Islet precursor cell (in vitro differentiated cells): ENCODE results near the gene ZNF791.
"Not testable (repeated sequence)": the region's sequence is repeated elsewhere in the genome, so short reads cannot be mapped to it uniquely, and the experiment has no call there.

Experiments used
- DNase-seq: peaks from one replicate; pipeline ENCODE4 v3.0.0-alpha.2; 2018

The ZNF791 gene

GRCh38 chr19:12610540-12611360 lies at the start of gene ZNF791, which contains the start of gene ZNF490:
Gene ZNF791, plus strand, starts transcription at chr19:12610920. Its CDS starts 160 bp downstream, at chr19:12611080.
Gene ZNF490, minus strand, starts transcription at chr19:12610813. Its CDS starts 133 bp downstream, at chr19:12610680.
- DNase-seq, result peak; percentile 99

- DNase-seq, result peak; percentile 93
Measured at GRCh38 chr19:12564016-12564664, 46.6 kb upstream of the ZNF791 start.

- DNase-seq, result not testable (repeated sequence)
Measured at GRCh38 chr19:12566380-12566779, 44.3 kb upstream of the ZNF791 start.

DNA sequence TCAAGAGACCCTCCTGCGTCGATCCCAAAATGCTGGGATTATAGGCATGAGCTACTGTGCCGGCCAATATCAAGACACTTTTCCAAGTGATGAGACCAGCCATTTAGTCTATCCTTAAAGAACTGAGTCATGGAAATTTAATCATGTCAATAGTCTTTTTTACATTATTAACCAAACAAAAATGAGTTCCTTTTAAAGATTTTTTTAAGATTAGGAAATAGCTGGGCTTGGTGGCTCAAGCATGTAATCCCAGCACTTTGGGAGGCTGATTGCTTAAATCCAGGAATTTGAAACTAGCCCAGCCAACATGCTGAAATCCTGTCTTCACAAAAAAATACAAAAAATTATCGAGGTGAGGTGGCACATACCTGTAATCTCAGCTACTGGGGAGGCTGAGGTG lies 42.8 kb upstream of the ZNF791 start:
- no peak for DNase-seq

DNA sequence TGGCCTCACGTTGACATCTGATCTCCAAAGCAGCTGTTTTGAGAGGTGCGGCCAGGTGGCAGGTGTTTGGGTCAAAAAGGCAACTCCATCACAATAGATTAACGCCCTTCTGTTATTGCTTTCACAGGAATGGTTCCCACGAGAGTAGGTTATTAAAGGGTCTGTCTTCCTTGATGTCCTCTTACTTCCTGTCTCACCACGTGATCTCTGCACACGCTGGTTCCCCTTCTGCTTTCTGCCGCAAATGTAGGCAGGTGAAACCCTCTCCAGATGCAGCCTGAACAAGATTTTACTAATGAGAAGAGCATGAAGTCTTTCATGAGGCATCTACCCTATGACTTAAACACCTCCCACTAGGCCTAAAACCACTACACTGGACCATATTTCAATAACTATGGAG lies 36.7 kb upstream of the ZNF791 start:
- DNase-seq, result no peak

DNA sequence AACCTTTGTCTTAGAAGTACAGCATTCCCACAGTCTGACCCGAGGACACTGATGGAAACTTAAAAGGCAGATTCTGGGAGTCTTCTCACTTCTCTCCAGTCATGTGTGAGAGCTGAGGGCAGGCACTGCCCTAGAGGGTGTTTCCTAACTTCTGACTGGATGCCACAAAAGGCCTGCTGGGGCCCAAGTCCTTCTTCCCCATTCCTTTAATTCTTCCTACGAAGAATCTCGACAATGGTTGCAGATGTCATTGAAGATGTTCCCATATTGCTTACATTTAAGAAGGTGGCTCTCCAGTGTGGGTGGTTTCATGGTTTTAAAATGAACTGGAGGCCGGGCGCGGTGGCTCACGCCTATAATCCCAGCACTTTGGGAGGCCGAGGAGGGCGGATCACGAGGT lies 32.1 kb upstream of the ZNF791 start:
- no peak for DNase-seq

GRCh38 chr19:12580180-12580694 lies 30.5 kb upstream of the ZNF791 start:
- DNase-seq, result no peak

DNA sequence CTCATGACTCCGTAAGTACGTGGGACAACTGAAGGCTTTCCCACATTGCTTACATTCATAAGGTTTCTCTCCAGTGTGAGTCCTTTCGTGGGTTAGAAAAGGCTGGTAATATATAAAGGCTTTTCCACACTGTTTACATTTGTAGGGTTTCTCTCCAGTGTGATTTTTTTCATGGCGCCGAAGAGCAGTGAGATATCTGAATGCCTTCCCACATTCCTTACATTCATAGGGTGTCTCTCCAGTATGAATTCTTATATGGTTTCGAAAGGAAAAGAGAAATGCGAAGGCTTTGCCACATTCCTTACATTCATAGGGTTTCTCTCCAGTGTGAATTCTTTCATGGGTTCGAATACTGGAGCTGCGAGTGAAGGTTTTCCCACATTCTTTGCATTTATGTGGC lies 29.6 kb upstream of the ZNF791 start:
- no peak for DNase-seq

DNA sequence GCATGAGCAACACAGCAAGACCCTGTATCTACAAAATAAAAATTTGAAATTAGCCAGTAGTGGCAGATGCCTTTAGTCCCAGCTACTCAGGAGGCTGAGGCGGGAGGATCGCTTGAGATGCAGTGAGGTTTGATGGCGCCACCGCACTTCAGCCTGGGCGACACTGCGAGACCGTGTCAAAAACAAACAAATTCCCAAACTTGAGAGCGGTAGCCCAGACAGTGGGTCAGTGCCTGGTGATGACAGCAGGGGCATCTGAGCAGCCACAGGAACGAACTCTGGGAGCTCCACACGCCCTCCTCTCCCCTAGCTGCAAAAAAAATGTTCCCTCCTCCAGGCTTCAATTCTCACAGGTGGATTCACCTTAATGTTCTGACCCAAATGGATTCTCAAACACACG lies 14.2 kb upstream of the ZNF791 start:
- DNase-seq, result no peak

DNA sequence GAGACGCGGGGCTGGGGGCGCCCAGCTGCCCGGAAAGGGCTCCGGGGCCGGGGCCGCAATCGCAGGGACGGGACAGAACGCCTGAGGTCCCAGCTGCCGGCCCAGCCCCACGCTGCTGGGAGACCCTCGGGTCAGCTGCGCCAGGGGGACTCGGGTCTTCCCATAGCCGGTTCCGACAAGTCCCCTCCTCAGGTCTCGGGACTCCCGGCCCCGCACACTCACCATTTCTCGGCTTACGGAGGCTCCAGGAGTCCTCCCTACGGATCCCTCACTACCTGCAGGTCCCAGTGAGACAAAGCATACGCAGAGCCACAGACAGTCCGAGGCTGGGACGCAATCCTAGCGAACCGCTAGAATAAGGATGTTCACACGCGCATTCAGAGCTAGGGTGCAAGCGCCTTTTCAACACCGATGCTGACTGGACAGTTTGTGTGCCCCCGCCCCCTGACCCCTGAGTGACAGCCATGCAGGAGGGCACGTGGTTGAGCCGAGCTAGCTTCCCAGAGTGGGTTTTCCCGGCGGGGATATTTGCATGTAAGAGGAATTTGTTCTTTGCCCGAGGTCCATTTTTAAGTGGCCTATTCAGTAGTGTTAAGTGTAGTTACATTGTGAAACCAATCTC lies 13.7 kb upstream of the ZNF791 start:
- DNase-seq, result no peak

DNA sequence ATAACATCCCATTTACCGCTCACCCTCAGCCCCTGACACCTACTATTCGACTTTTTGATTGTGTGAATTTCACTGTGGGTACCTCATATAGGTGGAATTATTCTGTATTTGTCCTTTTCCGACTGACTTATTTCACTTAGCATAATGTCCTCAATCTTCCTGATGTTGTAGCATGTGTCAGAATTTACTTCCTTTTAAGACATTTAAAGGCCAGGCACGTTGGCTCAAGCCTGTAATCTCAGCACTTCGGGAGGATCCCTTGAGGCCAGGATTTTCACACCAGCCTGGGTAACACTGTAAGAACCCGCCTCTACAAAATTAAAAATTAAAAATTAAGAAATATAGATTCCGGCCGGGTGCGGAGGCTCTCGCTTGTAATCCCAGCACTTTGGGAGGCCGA lies 13.1 kb upstream of the ZNF791 start:
- no peak for DNase-seq

DNA sequence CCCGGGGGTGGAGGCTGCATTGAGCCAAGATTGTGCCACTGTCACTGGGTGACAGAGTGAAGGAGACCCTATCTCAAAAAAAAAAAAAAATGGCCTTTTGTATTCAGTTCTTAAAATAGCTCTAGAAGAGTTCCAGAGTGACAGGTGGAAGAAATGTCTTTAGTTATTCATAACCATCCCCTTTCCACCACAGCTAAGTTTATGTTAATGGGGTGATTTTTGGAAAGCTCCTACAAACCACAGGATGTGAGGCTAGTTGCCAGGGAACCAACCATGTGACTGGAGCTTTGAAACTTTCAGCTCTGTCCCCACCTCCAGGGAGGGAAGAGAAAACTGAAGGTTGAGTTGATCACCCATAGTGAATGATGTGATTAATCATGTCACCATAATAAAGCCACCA lies 7.0 kb upstream of the ZNF791 start:
- no peak for DNase-seq

DNA sequence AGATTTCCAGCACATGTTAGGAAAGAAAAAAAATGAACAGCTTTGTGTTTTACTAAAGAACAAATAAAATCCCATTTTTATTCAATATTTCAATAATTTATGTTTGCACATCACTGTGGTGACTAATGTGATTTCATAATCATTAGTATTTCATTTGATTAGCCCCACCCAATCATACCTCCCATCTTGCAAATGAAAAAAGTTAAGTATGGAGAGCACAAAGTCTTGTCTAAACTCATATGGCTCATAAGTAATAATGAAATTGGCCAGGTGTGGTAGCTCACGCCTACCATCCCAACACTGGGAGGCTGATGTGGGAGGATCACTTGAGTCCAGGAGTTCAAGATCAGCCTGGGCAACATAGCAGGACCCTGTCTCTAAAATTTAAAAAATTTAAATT lies 3.9 kb upstream of the ZNF791 start:
- no peak for DNase-seq

DNA sequence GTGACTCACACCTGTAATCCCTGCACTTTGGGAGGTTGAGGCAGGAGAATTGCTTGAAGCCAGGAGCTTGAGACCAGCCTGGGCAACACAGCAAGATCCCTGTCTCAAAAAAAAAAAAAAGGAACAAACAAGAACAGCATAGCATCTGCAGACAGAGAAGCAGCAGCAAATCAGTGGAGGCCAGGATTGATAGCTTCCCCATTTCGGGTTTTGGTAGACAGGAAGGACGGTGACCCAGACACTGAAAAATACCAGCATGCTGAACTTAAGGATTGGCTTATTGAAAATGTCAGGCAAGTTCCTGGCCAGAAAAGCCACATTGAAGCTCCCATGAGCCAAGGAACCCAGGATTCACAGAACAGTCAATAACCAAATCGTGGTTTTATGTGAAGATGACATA lies 3.1 kb upstream of the ZNF791 start:
- DNase-seq, result no peak

DNA sequence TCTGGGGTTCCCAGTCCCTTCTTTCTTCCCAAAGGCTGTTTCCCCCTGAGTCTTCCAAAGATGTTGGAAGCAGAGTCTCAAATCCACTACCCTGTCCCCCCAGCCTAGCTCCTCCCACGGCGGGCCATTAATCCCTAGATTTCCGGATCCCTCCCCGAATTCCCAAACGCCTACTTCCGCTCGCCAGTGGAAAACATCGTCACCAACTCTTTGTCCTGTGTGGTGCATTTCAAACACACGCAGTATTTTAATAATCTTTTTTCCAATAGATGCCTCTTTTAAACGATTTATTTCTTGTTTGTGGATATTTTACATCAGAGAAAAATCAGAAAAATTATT lies 610 bp downstream of the ZNF791 start:
- peak; percentile 79 for DNase-seq

DNA sequence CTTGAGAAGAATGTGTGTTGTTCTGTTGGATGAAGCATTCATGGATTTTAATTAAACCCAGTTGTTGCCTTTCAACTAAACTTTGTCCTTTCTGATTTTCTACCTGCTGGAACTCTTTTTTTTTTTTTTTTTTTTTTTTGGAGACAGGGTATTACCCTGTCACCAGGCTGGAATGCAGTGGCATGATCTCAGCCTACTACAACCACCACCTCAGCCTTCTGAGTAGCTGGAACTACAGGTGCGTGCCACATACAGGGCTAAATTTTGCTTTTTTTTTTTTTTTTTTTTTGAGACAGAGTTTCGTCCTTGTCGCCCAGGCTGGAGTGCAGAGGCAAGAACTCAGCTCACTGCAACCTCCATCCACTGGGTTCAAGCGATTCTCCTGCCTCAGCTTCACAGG lies 6.9 kb downstream of the ZNF791 start:
- no peak for DNase-seq

- not testable (repeated sequence) for DNase-seq
Measured at GRCh38 chr19:12621253-12622024, 10.7 kb downstream of the ZNF791 start.

- DNase-seq, result no peak
Measured at GRCh38 chr19:12623361-12624031, 12.8 kb downstream of the ZNF791 start.

- no peak for DNase-seq
Measured at GRCh38 chr19:12626958-12627357, 16.2 kb downstream of the ZNF791 start.

DNA sequence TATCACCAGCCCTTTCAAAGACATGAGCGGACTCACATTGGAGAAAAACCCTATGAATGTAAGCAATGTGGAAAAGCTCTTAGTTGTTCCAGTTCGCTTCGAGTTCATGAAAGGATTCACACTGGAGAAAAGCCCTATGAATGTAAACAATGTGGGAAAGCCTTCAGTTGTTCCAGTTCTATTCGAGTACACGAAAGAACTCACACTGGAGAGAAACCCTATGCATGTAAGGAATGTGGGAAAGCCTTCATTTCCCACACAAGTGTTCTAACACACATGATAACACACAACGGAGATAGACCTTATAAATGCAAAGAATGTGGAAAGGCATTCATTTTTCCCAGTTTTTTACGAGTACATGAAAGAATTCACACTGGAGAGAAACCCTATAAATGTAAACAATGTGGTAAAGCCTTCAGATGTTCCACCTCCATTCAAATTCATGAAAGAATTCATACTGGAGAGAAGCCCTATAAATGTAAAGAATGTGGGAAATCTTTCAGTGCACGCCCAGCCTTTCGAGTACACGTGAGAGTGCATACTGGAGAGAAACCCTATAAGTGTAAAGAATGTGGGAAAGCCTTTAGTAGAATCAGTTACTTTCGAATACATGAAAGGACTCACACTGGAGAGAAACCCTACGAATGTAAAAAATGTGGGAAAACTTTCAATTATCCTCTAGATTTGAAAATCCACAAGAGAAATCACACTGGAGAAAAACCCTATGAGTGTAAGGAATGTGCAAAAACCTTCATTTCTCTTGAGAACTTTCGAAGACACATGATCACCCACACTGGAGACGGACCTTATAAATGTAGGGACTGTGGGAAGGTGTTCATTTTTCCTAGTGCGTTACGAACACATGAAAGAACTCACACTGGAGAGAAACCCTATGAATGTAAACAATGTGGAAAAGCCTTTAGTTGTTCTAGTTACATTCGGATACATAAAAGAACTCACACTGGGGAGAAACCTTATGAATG lies 17.6 kb downstream of the ZNF791 start:
- no peak for DNase-seq

GRCh38 chr19:12629215-12629614 lies 18.5 kb downstream of the ZNF791 start:
- DNase-seq, result no peak
